A673 (cell line): ENCODE measurements around the gene DAB1. TPM values are rescaled to one million over a fixed set of nuclear protein-coding genes. Genes with fewer than 3 reads are reported as not detected.

Source experiments
- BruUV-seq: library from RNA; stranded (reverse); fragments of 400-500 nt; replicated peaks from 2 replicates; lab custom pipeline; 2021; lab: Mats Ljungman, UMichigan
- CTCF ChIA-PET: fragments of 300-600 bp; sonication (Branson Sonifier 250); formaldehyde crosslinking; loops from one replicate; lab custom pipeline; 2022; ENCODE audit warnings: antibody characterized with exemption; lab: Charles Lee
- POLR2A ChIA-PET: fragments of 300-600 bp; sonication (Branson Sonifier 250); formaldehyde crosslinking; loops from one replicate; lab custom pipeline; 2022; ENCODE audit warnings: antibody characterized with exemption; ENCODE audit not compliant: low non-redundant PET; lab: Charles Lee
- DNase-seq: peaks from one replicate; pipeline ENCODE4 v3.0.0-alpha.2; 2015; ENCODE audit warnings: low spot score
- H3K27ac ChIP-seq: fragments of 200-600 bp; sonication (generic); 2 replicates; pipeline ENCODE4 v1.5.1; 2016; ENCODE audit warnings: mixed run types, low read depth, mild to moderate bottlenecking, mixed read lengths, antibody characterized with exemption, low read length; ENCODE audit not compliant: poor library complexity, severe bottlenecking
- H3K27me3 ChIP-seq: fragments of 200-600 bp; sonication (generic); replicated peaks from 2 replicates; pipeline ENCODE4 v1.6.1; 2017; ENCODE audit warnings: mixed run types, low read depth, mild to moderate bottlenecking, mixed read lengths, antibody characterized with exemption, low read length; ENCODE audit not compliant: insufficient read depth, poor library complexity
- H3K36me3 ChIP-seq: fragments of 200-600 bp; sonication (generic); 2 replicates; pipeline ENCODE4 v1.6.1; 2016; ENCODE audit warnings: mixed run types, mild to moderate bottlenecking, mixed read lengths, antibody characterized with exemption, low read length; ENCODE audit not compliant: insufficient read depth, poor library complexity, severe bottlenecking
- H3K4me1 ChIP-seq: fragments of 200-600 bp; sonication (generic); 2 replicates; pipeline ENCODE4 v1.6.1; 2017; ENCODE audit warnings: mixed run types, mild to moderate bottlenecking, mixed read lengths, antibody characterized with exemption, low read length; ENCODE audit not compliant: insufficient read depth, poor library complexity, severe bottlenecking
- H3K4me3 ChIP-seq: fragments of 200-600 bp; sonication (generic); 2 replicates; pipeline ENCODE4 v1.5.1; 2016; ENCODE audit warnings: low read depth, mixed run types, mild to moderate bottlenecking, mixed read lengths, low read length; ENCODE audit not compliant: poor library complexity, severe bottlenecking
- H3K9me3 ChIP-seq: fragments of 200-600 bp; sonication (generic); 2 replicates; pipeline ENCODE4 v1.6.1; 2016; ENCODE audit warnings: mixed run types, low read depth, mild to moderate bottlenecking, mixed read lengths, antibody characterized with exemption, low read length; ENCODE audit not compliant: poor library complexity, severe bottlenecking
- EZH2 ChIP-seq: fragments of 200-600 bp; sonication (generic); IDR thresholded peaks from 2 replicates; pipeline ENCODE4 v1.6.1; 2017; ENCODE audit warnings: borderline replicate concordance, low read depth, mild to moderate bottlenecking, mixed read lengths, antibody characterized with exemption, low read length; ENCODE audit not compliant: poor library complexity, severe bottlenecking
- intact Hi-C: fragments of 100-400 bp; cut with micrococcal nuclease; formaldehyde crosslinking; loops from one replicate; pipeline ENCODE4 v1.10.0; 2022; ENCODE audit not compliant: unreplicated experiment
- total RNA-seq: library from RNA; stranded (reverse); gene quantifications from 2 replicates; pipeline ENCODE4 v1.2.3, GENCODE V29; 2021
- TF ChIP-seq, protein P1 (sequence below): fragments of 300-800, 200-600 bp; sonication (generic); conservative IDR thresholded peaks from 2 replicates; pipeline ENCODE4 v1.5.1; 2017; ENCODE audit warnings: low read depth, mild to moderate bottlenecking, antibody characterized with exemption, low read length, moderate library complexity, mixed read lengths

Gene DAB1
- total RNA-seq, 1 experiment from 2014 or later: 112 TPM

DNA sequence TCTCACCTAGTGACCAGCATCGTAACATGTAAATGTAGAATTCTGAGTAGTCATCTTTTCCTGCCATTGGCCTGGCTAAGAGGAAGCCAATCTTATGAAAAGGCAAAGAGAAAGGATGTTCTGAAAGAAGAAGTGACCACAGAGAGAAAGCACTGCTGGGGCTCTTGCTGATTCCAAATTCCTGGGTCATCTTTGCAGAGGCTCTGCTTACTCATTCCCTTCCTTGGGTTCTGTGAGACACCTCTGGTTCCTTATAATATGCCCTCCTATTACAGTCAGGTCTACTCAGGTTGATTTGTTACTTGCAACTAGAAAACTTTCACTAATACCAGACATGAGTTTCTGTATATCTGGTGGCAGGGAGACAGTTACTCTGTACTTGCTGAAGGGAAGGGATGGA, 259.3 kb downstream of the DAB1 start:
- Histone ChIP-seq H3K9me3 (no peaks in the 10 kb centered on the region), H3K27ac (no peak overlapping the region), H3K4me1 (peaks cover 6% of the 10 kb centered on the region), H3K27me3 (no peaks in the 10 kb centered on the region), H3K4me3 (no peak overlapping the region), H3K36me3 (no peaks in the 10 kb centered on the region)
- no peak for DNase-seq
- CTCF ChIA-PET: no interaction called here
- intact Hi-C loops: no loop called here
- BruUV-seq: no TSS peak
- POLR2A ChIA-PET: no interaction called here
- no peak for TF ChIP-seq EZH2

DNA sequence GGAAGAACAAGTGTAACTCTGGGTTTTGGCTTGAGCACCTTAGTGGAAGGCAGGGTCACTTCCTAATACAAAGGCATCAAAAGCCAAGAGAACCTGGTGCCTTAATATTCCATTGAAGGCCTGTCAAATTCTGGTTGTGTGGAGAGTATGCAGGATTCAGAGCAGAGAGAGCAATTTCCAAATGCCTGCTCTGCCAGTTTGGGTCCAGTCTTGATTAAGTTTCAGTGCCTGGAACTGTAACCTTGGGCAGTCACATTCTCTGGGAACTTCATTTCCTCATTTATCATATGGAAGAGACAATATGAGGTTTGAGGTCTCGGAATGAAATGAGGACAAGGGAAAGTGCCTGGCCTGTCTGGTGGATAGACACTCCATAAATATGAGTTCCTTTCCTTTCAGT, 260.1 kb downstream of the DAB1 start:
- H3K27me3 ChIP-seq: no peaks in the 10 kb centered on the region
- DNase-seq: no peak
- no peak for TF ChIP-seq EZH2
- TF ChIP-seq, protein P1, sequence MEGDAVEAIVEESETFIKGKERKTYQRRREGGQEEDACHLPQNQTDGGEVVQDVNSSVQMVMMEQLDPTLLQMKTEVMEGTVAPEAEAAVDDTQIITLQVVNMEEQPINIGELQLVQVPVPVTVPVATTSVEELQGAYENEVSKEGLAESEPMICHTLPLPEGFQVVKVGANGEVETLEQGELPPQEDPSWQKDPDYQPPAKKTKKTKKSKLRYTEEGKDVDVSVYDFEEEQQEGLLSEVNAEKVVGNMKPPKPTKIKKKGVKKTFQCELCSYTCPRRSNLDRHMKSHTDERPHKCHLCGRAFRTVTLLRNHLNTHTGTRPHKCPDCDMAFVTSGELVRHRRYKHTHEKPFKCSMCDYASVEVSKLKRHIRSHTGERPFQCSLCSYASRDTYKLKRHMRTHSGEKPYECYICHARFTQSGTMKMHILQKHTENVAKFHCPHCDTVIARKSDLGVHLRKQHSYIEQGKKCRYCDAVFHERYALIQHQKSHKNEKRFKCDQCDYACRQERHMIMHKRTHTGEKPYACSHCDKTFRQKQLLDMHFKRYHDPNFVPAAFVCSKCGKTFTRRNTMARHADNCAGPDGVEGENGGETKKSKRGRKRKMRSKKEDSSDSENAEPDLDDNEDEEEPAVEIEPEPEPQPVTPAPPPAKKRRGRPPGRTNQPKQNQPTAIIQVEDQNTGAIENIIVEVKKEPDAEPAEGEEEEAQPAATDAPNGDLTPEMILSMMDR: no peak
- peaks cover 6% of the 10 kb centered on the region for H3K4me1 ChIP-seq
- intact Hi-C loops: no loop called here
- POLR2A ChIA-PET: no interaction called here
- no TSS peak for BruUV-seq
- H3K4me3 ChIP-seq: no peak overlapping the region
- no peaks in the 10 kb centered on the region for H3K9me3 ChIP-seq
- CTCF ChIA-PET: no interaction called here
- H3K36me3 ChIP-seq: no peaks in the 10 kb centered on the region
- H3K27ac ChIP-seq: no peak overlapping the region

DNA sequence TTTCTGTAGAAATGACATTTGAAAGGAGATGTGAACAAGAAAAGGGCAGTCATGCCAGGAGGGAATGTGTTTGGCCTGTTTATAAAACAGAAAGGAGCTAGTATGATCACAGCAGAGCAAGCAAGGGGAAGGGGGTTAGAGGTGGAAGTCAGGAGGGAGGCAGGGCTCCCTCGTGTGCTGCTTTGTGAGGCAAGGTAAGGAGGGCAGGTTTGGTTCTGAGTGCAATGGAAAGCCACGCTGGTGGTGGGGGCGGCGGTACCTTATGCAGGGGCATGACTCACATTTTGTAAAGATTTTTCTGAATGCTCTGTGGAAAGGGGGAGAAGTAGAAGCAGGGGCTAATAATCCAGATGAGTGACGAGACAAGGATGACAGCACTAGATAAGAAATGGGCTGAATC, 260.5 kb downstream of the DAB1 start:
- BruUV-seq: no TSS peak
- no peak overlapping the region for H3K4me3 ChIP-seq
- H3K27ac ChIP-seq: no peak overlapping the region
- peaks cover 7% of the 10 kb centered on the region for H3K4me1 ChIP-seq
- no peak for TF ChIP-seq EZH2
- TF ChIP-seq, protein P1: no peak
- H3K27me3 ChIP-seq: no peaks in the 10 kb centered on the region
- no peaks in the 10 kb centered on the region for H3K36me3 ChIP-seq
- intact Hi-C loops: no loop called here
- ChIA-PET CTCF (no interaction called here), POLR2A (no interaction called here)
- no peaks in the 10 kb centered on the region for H3K9me3 ChIP-seq
- no peak for DNase-seq

DNA sequence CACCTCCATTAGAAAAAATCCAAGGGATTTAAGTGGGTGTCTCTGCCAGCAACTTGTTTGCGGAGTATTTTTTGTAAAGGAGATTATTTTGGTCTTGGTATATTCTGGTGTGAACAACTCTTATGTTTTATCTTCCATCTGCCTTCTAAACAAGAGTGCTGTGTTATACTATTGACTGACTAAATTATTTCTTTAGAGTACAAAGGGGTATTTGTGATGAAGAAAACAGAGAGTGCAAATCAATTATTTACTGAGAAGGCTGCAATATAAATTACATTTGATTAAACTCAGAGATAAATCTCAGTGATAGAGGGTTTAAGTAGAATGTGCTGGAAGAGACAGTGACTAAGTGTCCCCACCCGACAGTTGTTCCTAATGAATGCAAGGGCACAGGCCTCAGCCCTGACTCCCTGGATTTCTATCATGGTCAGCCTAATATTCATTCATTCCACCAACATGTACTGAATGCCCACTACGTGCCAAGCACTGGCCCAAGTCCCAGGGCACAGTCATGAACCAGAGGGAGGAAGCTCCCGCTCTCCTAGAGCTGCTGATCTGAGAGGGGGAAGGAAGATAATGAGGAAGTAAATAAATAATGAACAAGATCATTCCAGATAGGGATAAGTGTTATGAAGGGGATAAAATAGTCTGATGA, 261.1 kb downstream of the DAB1 start:
- intact Hi-C loops: no loop called here
- no peaks in the 10 kb centered on the region for H3K36me3 ChIP-seq
- DNase-seq: no peak
- CTCF ChIA-PET: no interaction called here
- H3K27me3 ChIP-seq: no peaks in the 10 kb centered on the region
- POLR2A ChIA-PET: no interaction called here
- H3K9me3 ChIP-seq: no peaks in the 10 kb centered on the region
- H3K4me1 ChIP-seq: peaks cover 13% of the 10 kb centered on the region
- no TSS peak for BruUV-seq
- no peak overlapping the region for H3K4me3 ChIP-seq
- TF ChIP-seq EZH2: no peak
- TF ChIP-seq, protein P1: no peak
- H3K27ac ChIP-seq: no peak overlapping the region
